GM11168 (cell line): ENCODE results near the gene SFRP5.

Experiments
- in situ Hi-C: fragments of 300-500 bp; cut with MboI; formaldehyde crosslinking; loops from one replicate; pipeline ENCODE4 v1.12.0; 2022; ENCODE audit warnings: low sequenced_read_pairs; ENCODE audit not compliant: unreplicated experiment

SFRP5 gene

DNA sequence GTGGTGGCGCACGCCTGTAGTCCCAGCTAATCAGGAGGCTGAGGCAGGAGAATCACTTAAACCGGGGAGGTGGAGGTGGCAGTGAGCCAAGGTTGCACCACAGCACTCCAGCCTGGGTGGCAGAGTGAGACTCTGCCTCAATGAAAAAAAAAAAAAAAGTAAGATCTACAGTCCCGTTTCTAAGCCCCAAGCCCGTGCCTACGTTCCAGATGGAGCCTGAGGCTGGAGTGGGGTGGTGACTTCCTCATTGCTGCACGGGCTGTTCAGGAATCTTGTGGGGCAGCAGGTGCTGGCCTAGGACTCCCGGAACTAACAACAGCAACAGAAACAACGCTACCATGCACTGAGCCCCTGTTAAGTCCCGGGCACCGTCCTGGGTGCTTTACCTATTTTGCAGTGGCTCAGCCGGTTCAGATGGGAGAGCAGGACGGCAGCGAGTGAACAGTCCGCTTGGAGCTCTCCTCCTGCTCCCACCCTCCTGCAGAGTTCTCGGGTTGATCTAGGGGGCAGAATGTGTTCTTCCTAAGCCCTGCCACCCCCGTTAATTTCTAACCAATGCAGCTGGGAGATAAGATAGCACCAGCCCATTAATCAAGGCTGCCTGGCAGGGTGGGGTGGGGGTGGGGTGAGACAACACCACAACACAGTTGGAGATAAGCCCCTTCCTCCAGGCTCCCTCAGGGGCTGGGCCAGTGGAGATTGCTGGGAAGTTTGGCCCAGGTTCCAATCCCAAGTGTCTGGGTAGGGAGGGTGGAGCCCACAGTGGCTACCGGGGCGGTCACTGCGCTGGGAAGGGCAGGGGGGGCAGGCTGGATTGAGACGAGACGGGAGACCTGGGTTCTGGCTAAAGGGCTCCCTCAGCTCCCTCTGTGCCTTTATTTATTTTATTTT lies 17.0 kb upstream of the SFRP5 start:
- in situ Hi-C loops: no loop called here

DNA sequence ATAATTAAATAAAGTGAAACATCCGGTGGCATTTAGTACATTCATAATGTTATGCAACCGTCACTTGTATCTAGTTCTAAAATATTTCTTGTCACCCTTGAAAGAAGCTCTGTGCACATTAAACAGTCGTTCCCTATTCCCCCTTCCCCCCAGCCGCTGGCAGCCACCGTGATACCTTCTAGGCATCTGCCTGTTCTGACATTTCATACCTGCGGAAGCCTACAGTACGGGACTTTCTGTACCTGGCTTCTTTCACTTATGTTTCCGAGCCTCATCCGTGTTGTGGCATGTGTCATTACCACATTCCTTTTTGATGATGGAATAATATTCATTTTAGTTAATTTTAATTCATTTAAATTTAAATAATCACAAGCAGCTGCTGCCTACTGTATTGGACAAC lies 13.9 kb upstream of the SFRP5 start:
- in situ Hi-C loops: no loop called here

DNA sequence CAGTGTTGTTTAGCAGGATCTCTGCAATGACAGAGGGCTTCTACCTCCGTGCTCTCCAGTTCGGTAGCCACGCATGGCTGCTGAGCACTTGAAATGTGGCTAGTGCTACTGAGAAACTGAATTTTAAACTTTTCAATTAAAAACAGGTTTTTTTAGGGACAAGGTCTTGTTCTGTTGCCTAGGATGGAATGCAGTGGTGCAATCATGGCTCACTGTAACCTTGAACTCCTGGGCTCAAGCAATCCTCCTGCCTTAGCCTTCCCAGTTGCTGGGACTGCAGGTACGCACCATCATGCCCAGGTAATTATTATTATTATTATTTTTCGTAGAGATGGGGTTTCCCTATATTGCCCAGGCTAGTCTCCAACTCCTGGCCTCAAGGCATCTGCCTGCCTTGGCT lies 13.4 kb upstream of the SFRP5 start:
- in situ Hi-C loops: no loop called here

DNA sequence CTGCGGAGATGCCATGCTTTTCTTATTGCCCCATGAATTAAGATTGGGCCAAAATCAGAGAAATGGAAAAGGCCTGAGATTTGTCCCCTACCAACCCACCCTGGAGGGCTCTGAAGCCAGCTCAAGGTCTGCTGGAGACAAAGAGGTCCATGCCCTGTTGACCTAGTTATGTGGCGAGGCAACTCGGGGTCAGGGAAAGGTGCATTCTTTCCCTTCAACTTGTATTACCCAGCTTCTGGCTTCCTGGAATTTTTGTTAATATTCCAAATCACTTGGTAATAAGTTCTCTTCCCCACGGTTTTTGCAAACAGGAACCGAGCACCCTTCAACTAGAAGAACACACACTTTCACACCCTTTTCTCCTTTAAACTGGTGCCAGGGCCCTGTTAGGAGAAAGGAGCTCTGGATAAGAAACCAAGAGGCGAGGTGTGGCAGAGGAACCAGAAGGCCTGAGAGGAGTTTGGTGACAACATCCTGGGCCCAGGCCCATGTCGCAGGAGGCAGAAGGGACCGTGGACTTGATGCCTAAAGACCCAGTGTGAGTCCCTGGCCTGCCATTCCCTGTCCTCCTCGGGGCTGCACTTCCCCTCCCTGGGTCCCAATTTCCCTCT lies 12.5 kb upstream of the SFRP5 start:
- in situ Hi-C loops: no loop called here

DNA sequence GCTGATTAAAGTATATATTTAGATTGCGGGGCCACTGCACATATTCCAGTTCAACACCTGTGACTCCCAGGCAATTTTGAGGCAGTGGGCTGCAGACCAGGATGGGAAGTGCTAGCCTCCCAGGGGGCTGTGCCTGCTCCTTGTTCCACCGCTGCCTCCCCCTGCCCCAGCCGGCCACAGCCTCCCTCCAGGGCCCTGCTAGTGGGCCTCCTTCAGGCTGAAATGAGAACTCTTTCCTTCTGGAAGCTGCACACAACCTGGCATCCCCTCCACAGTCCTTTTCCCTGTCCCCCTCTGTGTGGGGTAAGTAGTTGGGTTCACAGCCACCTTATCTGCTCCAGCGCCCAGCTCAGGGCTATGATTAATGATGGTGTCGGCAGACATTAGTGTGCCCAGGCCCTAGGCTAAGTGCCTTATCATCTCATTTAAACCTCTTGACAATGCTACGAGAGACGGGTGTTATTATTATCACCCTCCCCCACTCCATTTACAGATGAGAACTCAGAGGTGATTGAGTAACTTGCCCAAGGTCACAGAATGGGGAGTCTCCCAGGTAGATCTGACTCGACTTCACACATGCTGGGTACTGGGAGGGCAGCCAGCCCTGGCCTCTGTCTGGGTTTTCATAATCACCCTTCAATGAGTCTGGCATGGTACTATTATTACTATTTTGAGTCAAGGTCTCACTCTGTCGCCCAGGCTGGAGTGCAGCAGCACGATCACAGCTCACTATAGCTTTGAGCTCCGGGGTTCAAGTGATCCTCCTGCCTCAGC lies 10.8 kb upstream of the SFRP5 start:
- in situ Hi-C loops: no loop called here

DNA sequence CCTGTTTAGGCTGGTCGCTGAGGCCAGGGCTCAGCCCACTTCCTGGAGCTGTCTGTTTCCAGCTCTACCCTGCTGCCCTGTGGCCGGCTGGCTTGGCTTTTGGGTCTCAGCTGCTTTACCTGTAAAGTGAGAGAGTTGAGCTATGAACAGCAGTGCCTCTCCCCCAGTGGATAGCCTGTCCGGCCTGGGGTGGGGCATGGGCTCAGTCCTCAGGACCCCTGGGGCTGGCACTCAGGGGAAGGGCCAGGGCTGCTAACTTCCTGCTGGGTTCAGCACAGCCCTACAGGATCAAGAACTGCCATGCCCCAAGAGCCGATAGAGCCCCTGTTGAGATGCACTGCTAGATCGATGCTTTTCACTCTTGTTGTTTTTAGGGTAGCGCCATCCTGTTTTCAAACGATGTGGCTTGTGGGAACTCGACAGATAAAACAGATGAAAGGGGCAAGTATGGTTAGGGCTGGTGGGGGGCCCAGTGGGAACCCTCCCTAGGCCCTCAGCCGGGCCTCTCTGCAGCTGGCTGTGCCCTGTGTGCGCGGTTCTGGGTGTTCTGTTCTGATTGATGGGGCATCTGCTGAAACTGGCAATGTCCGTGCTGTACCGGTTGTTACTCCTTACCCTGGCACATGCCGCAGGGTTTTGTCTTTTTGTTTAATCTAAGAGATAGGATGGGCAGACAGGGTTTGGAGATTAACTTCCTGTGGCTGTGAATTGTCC lies 10.0 kb upstream of the SFRP5 start:
- in situ Hi-C loops: no loop called here

DNA sequence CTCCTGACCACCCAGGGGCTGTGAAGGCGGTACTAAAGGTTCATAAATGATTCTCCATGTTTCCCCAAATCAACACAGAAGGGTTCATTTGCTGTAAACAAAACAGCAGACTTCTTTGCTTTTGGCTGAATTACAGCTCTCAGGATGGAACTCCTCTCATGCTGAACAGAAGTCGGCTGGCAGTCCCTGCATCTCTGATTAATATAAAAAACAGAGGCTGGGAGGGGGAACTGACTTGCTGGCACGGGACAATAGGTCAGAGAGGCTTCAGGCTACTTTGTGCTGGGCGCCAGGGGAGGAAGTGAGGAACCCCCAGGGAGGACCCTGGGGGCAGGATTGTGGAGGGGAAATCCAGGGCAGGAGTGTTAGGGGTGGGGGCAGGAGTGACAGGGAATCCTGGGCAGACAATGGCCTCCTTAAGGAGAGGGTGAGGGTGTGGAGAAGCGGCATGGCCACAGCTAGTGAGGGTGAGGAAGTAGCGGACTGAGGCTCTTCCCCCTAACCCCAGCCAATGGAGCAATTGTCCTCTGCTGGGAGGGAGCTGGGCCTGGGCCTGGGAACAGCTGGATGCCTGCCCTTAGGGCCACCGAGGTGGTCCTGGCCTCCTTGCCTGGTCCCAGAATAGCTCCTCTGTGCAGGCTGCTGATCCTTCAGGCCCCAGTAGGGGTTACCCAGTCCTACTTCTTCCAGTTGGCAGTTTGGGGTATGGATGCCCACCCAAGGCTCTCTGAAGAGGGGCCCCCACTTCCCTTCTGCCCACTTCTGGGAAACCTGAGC lies 9.2 kb upstream of the SFRP5 start:
- in situ Hi-C loops: no loop called here

DNA sequence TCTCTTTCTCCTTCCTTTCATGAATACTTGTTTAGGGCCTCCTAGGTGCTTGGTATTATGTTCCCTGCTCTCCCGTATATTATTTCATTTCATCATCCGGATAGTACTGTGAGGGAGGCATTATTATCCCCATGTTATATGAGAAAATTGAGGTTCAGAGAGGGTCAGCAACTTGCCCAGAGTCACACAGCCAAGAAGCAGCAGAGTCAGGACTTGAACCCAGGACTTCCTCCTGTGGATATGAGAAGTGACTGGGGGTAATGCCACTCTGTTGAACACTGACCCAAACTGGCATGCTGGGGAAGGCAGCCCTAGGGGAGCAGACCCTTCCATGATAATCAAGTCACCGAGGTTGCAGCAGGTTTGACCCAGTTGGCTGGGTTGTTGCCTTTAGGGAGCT lies 8.2 kb upstream of the SFRP5 start:
- in situ Hi-C loops: no loop called here

DNA sequence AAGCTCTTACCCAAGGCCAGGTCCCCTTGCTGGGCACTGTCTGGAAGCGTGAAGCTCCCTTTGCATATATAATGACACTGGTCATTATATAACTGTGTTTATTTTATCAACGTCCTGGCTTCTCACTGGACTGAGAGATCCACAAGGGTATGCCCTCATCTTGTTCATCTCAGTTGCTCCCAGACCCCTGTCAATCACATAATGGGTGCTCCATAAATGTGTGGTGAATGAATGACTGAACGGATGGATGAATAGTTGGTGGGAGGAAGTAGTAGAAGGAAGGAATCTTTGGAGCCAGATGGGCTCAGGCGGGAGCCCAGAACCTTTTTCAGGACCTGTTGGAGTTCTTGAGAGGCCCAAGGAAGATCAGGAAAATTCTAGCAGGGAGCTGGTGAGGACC lies 7.7 kb upstream of the SFRP5 start:
- in situ Hi-C loops: no loop called here

DNA sequence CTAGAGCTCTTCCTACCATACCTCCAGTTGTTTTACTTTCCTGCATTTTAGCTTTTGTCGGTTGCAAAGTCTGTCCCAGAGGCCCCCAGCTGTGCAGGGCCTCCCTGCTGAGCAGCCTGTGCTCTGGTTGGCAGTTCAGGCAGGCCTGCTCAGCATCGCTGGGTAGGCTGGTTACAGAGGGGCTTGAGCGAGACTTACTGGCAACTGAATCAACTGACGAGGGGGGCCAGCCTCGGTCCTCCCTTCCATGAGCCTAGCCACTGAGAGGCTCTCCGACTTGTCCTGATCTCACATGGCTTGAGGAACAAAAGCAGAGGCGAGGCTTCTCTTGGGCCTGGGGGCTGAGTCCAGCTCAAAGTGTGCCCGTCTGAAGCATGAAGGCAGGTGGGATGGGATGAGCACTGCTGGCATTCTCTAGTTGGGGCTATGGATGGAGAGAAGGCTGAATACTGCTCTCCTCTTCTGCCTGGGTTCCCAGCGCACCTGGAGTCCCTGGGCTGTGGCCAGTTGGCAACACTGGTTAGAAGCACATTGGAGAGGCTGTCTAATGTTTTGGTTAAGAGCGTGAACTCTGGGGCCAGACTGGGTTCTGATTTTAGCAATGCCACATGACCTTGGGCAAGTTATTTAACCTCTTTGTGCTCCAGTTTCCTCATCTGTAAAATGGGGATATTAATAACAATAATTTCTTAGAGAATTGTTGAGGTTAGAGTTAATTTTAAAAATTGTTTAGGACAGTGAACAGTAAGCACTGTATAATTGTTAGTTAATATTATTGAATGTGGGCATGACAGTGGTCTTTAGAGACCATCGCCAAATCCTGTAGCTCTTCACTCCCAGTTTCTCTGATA lies 6.9 kb upstream of the SFRP5 start:
- in situ Hi-C loops: no loop called here

DNA sequence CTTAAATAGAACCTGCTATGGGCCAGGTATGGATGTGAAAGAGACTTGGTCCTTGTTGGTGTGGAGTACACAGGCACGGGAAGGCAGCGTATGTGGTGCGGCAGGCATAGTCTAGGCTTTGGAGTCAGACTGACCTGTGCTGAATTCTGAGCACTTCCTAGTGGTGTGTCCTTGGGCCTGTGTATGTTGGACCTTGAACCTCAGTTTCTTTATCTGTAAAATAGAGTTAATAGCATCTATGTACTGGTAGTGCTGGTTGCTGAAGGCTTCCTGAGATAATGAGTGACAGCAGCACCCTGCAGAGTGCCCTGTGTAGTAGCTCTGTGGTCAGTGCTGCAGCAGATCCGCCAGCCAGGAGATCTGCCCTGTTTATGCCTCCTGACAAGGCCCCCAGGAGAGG lies 5.3 kb upstream of the SFRP5 start:
- in situ Hi-C loops: no loop called here

DNA sequence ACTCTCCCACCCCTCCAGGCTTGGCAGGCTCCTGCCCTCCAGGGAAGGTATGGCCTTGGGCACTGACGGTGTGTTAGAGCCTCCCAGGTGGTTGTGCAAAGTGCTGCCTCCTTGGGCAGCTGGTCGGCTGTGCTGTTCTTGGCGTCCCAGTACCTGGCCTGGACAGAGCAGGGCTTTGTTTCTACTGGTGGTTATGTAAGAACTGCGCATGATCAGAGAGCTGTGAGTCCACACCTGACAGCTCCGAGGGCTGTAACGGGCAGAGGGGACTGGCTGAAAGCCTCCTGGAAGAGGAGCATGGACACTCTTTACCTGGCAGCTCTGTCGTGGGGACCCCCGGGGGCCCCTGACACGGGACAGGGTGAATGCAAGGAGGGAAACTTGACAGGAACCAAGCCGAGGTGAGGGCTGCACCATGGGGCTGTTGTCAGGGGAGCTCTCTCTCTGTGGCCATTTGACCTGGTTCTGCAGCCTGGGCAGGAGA lies 3.1 kb upstream of the SFRP5 start:
- in situ Hi-C loops: no loop called here

DNA sequence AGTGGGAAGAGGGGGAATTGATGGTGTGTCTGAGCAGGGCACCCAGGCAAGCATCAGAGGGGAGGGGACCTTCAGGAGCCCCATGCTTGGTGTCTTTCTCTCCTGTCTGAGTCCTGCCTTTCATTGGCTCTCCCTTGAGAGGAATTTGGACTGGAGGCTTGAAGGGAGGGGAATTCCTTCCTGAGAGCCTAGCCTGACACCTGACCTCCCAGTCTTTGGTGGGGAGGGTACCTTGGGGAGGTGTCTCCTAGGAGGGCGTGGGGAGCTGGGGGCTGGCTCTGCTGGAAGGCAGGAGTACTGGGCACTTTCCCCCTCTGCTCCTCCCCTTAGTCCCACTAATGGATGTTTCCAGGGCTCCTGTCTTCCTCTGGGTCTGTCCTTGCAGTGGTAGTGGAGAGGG lies 1.3 kb upstream of the SFRP5 start:
- in situ Hi-C loops: no loop called here

DNA sequence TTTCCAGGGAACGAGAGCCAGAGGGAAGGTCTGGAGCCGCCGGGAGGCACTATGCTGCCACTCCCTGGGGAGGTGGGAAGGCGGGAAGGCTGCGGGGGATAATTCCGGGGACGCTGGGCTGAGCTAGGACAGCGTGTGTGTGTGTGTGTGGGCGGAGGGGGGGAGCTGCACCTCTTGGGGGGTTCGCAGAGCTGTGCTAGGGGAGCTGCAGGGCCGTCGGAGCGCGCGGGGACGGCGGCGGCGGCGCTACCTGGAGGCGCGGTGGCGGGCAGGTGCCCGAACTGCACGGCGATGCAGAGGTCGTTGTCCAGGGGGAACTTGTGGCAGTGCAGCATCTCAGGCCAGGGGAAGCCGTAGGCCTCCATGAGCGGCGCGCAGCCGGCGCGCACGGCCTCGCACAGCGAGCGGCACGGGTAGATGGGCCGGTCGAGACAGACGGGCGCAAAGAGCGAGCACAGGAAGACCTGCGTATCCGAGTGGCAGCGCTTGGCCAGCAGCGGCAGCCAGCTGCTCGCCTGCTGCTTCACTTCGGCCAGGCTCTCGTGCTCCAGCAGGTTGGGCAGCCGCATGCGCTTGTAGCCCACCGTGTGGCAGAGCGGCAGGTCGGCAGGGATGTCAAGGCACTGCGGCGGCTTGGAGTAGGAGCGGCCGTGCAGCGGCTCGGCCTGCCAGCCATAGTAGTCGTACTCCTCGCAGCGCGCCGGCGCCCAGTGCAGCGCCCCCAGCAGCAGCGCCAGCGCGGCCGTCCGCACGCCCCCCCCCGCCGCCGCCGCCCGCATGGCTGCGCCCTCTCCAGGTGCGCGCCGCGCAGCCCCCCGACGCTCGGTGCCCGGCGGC lies 526 bp downstream of the SFRP5 start:
- in situ Hi-C loops: no loop called here

DNA sequence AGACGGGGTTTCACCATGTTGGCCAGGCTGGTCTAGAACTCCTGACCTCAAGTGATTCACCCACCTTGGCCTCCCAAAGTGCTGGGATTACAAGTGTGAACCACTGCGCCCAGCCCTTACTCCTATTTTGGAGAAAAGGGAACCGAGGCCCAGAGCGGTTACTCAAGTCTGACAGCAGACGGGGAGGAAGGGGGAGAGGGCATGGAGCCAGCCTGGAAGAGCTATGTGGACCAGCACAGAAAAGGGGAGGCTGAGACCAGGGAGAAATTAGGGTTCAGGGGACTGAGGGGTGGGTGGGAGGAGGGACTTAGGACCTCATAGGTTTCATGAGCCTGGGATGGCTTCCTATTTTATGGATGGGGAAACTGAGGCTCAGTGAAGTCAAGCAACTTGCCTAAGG lies 1.5 kb downstream of the SFRP5 start:
- in situ Hi-C loops: no loop called here

DNA sequence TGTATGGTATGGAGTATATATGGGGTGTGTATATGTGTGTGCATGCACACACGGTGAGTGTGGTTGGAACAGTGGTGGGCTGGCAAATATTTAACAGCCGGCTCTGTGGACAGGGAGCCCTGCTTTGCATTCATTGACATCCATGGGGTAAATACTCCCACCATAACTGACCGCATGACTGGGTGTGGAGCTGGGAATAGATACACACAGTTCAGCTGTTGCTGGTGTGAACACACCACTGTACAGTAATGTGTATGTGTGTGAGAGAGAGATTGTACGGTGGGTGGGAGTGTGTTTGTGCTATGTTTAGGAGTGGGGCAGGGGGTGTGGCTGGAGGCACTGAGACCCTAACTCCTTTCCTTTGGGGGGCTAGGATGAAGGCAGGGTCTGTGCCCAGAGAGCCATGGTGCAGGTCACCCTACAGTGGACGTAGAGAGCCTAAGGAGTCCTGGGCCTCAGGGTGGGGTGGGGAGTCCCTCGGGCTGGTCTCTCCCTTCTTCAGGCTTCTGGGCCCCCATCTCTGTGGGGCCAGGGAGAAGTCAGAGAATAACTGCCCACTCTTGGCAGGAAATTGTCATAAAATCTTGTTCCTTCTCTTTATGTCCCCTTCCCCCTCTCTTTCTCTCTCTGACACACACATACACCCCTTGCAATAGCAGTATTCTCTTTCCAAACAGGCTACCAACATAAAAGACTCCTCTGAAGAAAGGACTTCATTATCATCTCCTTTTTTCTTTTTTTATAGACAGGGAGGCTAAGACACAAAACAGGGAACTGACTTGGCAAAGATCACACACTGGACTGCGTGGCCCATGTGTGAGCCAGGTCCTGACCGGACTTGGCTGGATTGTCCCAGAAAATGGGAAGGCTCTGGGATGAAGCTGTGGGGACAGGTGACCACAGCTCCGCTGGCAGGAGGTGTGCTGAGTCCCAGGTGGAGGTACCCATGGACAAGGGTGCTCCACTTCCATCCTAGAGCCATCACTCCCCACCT lies 3.2 kb downstream of the SFRP5 start:
- in situ Hi-C loops: no loop called here
